ENCODE results near the gene C9.
"Not testable (repeated sequence)": the region's sequence is repeated elsewhere in the genome, so short reads cannot be mapped to it uniquely, and the experiment has no call there.

C9 gene

DNA sequence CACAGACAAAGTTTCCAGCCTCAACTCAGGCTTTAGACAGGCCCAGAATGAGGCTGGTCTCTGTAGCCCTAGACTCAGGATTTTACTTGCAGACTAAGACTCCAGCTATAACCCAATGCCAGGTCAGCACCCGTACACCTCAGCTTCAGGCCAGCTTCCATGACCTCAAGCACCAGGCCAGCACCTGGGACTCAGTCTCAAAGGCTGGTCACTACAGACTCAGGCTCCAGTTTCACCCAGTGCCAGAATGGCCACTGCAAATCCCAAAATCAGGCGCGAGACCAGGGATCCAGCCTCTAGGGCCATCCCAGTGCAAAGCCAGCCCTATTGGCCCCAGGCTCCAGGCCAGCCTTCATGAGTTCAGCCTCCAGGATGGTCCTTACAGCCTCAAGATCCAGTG is 44.9 kb downstream of the C9 start:
- no peak for DNase-seq

DNA sequence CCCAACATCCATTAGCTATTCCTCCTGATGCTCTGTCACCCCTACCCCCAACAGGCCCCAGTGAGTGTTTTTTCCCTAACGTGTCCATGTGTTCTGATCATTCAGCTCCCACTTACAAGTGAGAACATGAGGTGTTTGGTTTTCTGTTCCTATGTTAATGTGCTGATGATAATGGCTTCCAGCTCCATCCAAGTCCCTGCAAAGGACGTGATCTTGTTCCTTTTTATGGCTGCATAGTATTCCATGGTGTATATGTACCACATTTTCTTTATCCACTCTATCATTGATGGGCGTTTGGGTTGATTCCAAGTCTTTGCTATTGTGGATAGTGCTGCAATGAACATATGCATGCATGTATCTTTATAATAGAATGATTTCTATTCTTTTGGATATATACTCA is 47.8 kb downstream of the C9 start:
- DNase-seq, result not testable (repeated sequence)

DNA sequence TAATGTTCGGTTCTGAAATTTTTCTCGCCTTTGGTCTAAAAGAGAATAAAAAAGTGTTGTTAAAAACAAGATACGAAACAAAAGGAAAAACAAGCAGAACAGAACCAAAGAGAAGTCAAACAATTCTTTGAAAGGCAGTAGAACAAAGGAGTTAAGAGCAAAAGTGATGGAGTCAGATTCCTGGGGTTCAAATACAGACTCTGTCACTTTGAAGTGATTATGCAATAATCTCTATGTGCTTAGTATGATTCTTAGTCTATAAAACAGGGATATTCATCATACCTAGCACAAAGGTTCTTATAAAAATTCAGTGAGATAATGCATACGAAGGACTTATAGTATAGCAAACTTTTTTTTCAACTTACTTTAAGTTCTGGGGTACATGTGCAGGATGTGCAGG is 48.3 kb downstream of the C9 start:
- no peak for DNase-seq

DNA sequence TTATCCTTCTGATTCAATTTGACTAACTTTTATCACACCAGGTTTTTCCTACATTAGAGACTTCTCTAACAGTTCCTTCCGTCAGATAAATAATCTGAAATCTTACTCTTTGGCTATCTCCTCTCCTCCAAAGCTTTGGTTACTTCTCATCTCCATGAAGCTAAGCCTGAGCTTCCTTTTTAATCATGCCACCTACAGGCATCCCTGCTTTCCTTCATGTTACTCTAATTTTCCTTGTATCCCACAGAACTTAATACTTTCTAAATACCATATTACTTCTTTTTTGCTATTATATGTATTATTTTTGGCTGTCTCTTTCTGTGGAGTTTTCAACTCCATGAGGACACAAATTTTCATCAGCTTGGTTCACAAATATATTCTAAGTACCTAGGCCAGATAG is 49.7 kb downstream of the C9 start:
- no peak for DNase-seq

DNA sequence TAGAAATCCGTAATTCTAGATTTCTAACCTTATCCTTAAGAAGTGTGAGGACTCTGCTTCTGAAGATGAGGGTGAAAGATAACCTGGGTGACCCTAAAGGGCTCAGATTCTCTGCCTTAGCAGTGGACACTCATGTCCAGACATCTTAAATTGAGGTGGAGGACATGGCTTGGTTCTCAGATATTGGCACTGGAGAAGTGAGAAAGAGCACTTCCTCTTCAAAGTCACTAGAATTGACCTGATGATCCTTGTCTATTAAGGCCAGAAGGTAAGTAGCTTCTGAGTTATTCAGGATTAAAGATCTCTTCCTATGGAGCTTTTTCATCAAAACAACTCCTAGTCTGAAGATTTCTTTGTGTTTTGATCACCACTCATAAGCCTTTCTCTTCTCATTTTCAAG is 54.8 kb downstream of the C9 start:
- DNase-seq, result no peak

DNA sequence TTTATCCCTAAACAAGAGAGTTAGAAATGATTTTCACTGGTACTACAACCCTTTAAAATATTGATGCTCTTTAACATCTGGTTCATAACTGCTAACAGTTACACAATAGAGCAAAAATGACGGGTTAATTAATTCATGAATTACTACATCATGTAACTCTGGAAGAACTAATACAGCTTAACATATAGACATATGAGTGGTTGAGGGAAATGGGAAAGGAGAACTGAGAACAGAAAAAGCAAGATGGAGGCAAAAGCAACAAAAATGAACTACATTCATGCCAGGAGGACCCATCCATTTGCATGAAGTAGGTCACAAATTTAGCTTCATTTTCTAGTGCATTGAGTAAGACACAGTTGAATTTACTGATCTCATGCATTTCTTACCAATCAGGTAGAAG is 61.8 kb downstream of the C9 start:
- no peak for DNase-seq

DNA sequence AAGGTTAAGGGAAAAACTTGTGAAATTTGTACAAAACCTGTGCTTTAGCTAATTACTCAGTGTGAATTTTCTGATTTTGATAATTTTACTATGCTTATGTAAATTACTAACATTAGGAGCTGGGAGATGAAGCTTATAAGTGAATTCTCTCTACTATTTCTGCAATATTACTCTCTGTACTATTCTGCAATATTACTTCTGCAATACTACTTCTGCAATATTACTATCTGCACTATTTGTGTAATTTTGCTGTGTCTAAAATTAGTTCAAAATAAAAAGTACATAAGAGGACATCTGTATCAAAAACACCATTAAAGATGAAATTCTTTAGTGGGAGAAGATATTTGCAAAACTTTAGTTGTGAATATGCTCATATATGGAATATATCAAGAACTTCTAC is 62.9 kb downstream of the C9 start:
- DNase-seq, result no peak

DNA sequence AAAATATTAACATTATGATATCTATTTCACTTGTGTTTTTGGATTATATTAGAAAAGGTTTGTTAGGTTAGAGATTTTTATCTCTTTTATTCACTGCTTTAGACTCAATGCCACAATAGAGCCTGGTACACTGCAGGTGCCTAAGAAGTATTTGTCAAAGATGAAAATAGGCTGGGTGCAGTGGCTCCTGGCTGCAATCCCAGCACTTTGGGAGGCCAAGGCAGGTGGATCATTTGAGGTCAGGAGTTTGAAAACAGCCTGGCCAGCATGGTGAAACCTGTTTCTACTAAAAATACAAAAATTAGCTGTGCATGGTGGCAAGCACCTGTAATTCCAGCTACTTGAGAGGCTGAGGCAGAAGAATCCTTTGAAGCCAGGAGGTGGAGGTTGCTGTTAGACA is 64.3 kb downstream of the C9 start:
- no peak for DNase-seq

DNA sequence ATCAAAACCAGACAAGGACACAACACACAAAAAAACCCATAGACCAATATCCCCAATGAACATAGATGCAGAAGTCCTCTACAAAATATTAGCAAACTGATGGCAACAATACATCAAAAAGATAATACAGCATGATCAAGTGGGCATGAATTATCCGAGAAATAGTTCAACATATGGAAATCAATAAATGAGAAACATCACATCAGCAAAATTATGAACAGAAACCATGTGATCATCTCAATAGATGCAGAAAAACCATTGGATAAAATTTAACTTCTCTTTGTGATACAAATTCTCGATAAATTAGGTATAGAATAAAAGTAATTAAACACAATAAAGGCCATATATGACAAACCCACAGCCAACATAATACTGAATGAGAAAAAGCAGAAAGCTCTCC is 69.6 kb downstream of the C9 start:
- no peak for DNase-seq

DNA sequence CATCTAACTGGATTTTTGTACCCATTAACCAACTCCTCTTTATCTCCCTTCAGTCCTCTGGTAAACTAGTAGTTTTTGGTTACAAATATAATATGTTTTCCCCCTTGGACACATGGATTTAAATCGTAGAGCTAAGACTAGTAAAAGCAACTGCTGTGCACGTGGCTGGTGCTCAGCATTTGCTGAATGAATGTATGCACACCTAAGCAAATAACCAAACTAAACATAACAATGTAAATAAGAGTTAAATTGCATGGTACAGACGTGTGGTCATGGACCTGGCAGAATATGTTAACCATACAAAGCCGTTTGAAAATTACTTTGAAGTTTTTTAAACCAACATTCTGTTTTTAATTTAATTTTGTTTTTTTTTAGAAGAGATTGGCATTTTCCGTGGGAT is 79.7 kb downstream of the C9 start:
- DNase-seq, result no peak

DNA sequence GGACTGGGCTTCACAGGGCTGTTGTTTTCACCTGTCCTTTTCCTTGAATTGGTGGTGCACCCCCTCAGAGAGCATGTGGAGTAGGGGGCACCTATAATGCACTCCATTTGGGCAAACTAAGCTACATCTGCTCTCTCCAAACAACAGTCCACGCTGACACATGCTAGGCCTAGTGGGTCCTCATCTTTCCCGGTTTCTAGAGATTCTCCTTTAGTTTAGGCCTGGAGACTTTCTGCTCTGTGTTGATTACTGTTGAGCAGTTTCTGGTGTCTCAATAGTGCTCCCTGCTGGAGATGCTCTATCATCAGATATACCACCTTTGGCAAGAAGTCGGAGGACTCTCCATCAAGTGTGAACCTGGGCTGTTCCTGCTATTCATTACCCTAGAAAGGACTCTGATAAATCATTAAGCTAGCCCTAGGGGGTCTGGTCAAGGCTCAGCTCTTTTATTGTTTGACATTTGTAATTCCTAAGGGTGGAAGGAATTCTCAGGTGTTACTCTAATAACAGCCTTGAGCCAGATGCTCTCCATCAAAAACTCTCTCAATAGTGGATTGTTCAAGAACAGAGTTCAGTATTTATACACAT is 81.0 kb downstream of the C9 start:
- peak; percentile 54 for DNase-seq

DNA sequence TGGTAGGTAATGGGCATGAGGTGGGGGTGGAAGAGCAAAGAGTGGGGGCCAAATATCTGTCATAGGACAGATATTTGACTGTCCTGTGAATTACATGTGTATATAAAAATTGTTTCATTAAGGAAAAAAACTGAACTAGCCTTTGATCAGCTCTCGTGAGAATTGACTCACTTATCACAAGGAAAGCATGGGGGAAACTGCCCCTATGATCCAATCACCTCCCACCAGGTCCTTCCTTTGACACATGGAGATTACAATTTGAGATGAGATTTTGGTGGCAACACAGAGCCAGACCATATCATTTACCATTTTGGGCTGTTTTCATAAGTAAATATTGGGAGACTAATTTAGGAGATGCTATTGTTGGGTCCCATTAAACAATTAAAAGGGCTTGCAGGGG is 81.7 kb downstream of the C9 start:
- no peak for DNase-seq

DNA sequence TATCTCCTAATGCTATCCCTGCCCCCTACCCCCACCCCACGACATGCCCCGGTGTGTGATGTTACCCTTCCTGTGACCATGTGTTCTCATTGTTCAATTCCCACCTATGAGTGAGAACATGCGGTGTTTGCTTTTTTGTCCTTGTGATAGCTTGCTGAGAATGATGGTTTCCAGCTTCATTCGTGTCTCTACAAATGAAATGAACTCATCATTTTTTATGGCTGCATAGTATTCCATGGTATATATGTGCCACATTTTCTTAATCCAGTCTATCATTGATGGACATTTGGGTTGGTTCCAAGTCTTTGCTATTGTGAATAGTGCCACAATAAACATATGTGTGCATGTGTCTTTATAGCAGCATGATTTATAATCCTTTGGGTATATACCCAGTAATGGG is 88.4 kb downstream of the C9 start:
- not testable (repeated sequence) for DNase-seq

DNA sequence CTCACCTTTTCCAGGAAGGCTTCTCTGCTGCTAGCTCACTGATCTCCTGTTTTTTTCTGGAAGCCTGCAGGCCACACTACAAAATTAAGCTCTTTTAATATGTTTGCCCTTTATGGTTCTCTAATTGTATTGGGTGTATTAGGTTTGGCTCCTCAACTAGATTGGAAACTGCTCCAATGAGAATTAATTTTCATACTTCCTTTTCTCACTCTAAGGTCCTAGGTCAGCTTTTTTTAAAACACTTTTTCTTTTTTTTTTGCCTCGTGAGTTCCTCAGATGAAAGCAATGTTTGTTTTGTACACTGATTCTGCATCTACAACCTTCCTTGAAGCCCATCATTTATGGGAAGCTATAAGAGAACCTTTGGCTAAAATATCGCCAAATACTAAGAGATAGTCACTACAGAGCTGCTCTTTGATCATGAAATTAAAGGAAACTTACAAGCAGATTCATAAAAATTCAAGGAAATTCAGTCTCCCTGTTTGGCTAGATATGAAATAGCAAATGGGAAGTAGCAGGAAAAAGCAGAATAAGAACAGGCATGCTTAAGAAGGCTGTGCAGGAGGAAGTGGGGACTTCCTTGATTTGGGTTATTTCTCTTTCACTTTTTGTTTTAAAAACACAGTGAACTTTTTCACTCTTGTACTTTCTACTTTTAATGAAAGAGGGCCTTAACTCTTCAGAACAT is 89.8 kb downstream of the C9 start:
- DNase-seq, result no peak

DNA sequence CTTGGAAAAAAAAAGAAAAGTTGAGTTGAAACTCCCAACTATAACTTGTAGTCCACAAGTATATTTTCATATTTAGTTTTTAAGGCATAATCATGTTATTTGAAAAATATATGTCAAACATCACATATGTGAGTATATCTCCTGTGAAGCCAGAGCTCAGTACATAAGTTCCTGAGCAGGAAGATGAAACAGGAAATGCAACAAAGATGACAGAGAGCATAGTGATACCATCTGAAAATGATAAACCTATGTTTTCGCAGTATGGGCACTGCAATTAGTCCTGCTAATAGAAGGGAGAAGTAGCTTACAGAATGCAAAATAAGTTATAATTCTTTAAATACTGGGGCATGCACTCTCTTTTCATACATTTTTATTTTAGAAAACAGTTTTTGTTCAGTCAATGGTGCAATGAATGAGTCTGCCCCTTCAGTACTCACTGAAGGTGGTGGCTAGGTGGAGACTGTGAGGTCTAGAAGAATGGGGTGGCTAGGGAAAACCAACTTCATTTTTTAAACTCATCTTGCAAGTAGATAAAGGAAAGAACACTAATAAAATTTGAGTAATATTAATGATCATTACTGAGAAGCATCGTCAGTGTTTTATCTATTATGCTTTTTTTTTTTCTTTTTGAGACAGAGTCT is 90.9 kb downstream of the C9 start:
- DNase-seq, result no peak

DNA sequence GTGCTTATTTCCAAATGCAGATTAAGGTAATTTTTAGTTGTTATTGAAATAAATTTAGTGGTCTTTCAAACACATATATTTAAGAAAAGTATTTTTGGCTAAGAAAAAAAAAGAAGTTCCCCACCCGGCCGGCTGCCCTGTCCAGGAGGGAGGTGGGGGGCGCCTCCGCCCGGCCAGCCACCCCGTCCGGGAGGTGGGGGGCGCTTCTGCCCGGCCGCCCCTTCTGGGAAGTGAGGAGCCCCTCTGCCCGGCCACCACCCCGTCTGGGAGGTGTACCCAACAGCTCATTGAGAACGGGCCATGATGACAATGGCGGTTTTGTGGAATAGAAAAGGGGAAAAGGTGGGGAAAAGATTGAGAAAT is 91.4 kb downstream of the C9 start:
- not testable (repeated sequence) for DNase-seq

DNA sequence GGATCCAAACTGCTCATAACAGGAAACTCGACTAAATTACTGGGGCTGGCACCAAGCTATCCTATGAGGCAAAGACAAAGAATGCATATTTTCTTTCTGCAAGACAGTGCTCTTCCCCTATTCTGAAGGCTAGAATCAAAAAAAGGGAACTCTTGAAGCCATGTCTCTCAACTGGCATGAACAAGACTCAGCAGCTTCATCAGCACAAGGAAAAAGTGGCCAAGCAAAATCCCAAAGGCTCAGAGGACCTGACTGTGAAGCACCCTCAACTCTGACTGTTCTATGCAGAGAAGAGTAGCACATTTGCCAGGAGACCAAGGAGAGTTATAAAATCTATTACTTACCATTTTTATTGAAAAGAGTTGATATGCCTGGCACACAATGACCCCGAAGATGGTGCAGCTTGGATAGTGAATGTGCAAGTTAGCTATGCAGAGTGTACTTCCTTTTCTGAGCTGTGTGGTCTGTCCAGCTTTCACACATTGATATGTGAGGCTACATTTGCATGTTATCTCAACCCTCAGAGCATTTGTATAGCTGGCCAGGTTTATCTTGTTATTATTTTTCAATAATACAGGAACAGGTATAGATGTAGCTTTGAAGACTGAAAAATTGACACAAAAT is 94.0 kb downstream of the C9 start:
- no peak for DNase-seq

DNA sequence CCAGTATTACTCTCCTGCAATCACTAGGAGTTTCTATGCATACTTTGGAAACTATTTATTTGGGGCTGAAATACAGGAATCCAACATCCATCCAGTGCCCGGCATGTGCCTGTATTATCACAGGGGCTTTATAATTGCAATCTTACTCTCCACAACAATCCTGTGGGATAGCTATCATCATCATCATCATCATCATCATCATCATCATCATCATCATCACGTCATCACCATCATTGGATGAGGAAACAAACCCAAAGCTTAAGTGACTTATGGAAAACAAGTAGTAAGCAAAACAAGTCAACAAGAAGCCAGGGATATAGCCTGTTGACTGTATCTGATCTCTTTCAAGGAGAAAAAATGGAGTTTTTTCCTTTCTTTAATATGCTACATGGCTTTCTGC is 97.1 kb downstream of the C9 start:
- no peak for DNase-seq

DNA sequence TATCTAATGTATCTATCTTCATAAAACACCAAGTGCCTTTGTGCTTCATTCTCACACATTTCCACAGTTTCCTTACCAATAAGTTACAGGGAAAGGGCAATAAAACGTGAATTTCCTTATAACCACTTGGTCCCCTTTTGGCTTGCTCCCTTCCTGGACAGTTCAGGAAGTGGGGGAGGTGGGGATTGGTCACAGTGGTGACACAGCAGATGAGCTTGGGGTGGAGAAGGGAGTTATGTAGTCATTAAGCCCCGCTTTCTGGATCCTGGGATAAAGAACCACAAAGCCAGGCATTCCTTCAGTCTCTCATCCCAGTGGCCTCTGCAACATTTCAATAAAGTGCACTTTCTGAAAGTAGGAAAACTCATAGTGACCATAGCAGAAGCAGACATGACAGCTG is 97.9 kb downstream of the C9 start:
- no peak for DNase-seq

DNA sequence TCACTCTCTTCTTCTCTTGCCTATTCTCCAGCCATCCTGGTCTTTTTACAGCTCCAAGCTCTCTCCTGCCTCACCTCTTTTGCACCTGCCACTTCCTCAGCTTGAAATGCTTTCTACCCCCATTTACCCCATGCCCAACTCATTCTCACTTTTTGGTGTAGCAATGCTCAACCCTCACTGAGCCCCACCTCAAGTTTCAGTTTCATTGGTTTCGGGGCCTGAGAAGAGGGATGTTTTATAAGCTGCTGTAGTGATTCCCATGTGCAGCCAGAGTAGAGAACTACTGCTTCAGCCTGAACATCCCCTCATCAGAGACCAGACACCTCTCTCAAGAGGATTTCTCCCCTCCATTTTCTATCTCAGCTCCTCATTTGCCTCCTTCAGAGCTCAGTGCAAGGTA is 99.8 kb downstream of the C9 start:
- peak; percentile 5 for DNase-seq

DNA sequence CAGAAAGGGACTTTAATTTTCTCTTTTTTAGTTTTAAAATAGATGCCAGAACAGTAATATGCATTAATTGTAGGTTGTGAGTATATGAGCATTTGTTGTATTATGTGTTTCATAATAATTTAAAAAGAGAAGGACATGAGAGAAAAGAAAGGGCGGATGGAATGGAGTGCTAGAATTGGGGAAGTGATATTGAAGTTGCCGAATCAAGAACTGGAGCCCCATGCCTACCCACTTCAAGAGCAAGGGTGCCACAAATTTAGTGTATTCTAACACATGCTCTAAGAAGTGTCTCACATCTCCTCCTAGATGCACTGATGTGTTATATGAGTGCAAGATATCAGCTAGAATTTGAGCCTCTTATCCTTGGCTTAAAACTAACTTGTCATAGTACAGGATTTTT is 101.3 kb downstream of the C9 start:
- DNase-seq, result no peak

DNA sequence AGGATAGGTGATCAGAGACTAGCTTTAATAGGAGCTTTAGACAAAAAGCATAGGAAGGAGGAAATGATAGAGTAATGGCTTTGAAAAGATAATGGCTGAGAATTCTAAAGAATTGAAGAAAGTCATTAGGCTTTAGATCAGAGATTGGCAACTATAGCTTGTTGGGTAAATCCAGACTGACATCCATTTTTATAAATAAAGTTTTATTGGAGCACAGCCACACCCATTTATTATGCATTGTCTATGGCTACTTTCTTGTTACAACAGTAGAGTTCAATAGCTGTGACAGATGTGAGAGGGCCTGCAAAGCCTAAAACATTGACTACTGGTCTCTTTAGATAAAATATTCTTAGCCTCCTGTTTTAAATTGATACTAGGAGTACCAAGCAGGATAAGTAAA is 104.2 kb downstream of the C9 start:
- no peak for DNase-seq

DNA sequence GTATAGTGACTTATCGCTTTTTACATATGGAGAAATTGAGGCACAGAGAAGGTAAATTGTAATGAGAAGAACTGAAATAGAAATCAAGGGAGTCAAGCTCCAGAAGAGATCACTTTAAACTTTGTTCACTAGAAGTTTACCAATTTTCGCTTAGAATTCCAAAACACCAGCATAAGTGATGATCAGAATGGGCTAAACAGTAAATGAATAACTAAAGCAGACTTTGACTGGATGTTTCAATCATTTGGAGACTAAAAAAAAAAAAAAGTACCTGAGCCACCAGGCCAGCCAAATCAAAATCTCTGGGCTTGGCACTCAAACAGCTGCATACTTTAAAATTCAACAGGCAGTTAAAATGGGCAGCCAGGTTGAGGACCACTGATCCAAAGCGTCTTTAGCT is 106.7 kb downstream of the C9 start:
- DNase-seq, result no peak

DNA sequence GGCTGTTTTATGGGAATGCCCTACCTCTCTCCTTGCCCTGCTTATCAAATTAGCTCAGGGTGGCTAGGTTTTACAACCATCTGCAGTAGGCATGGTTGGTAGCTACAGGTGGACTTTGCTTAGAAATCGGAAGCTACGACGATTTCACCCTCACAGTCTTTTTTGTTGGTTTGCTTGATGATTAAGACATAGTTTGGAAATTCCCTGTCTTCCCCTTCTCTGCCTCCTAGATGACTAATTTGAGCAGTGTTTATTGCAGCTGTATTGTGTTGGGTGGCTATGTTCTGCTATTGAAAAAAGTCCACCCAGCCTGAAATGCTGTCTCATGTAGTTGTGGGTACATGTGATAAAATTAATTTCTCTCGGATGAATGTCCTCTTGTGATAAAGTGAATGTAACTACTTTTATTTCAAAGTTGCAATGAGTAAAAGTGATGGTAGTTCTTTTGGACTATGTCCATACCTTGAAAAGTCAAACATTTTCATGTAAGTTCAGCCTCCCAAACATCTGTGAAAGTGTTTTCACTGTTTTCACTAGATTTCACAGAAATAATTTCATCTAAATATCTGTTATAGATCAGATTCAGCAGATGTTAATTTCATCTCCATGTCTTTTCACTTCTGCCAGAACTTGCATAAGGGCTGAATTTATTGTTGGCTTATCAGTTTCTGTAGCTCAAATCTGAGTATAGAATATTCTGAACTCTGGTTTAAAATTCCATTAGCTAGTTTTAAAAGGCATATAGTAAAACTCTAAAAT is 107.6 kb downstream of the C9 start:
- no peak for DNase-seq
